ENCODE data around the gene ZNF789.

Gene ZNF789

GRCh38 chr7:99514050-99514449, 41.4 kb downstream of the ZNF789 start:
- DNase-seq, result no peak

DNA sequence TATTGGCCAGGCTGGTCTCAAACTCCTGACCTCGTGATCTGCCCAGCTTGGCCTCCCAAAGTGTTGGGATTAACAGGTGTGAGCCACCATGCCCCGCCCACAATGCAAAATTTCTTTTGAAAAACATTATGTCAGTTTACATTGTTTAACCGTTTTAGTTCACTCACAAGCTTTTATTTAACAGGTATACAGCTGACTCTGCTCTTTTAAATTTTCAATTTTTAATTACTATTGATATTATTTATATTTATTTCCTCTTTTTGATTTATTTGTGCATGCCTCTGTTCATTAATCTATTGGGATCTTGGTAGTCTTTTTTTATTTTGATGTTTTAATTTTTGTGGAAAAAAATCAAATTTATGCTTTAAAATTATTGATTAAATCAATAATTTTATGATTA, 48.7 kb downstream of the ZNF789 start:
- no peak for DNase-seq

GRCh38 chr7:99525713-99526440, 53.2 kb downstream of the ZNF789 start:
- DNase-seq, result no peak

GRCh38 chr7:99531354-99531765, 58.7 kb downstream of the ZNF789 start:
- no peak for DNase-seq

- no peak for DNase-seq
Measured at GRCh38 chr7:99535667-99536066, 63.0 kb downstream of the ZNF789 start.
